C4-2B (cell line): ENCODE data around the gene SNTB2.

ENCODE experiments used
- CTCF ChIP-seq: fragments of 450-650 bp; conservative IDR thresholded peaks from 2 replicates; pipeline ENCODE4 v1.5.1; 2017; ENCODE audit warnings: mild to moderate bottlenecking
- ZFX ChIP-seq: fragments of 450-650 bp; IDR thresholded peaks from 2 replicates; pipeline ENCODE4 v1.6.1; 2017

GRCh38 chr16:69306031-69306430, 119.1 kb downstream of the SNTB2 start:
- TF ChIP-seq CTCF: no peak
- TF ChIP-seq ZFX: no peak
